Caki2 (cell line): ENCODE data around the gene HBP1. TPM values are rescaled to one million over a fixed set of nuclear protein-coding genes. Genes with fewer than 3 reads are reported as not detected.
"Not testable (repeated sequence)": the region's sequence is repeated elsewhere in the genome, so short reads cannot be mapped to it uniquely, and the experiment has no call there.

ENCODE experiments used
- DNase-seq: peaks from one replicate; pipeline ENCODE4 v3.0.0-alpha.2; 2015; ENCODE audit warnings: low read depth
- in situ Hi-C: cut with HindIII; loops from 2 replicates; pipeline ENCODE4 v1.10.0; 2016; ENCODE audit warnings: low sequenced_read_pairs, low pct_unique_long_range_greater_than_20kb, mixed read lengths
- total RNA-seq: library from RNA; depleted of rRNA; stranded (reverse); fragments of >200 nt; shearing (Covaris generic); gene quantifications from 2 replicates; pipeline ENCODE4 v1.2.3, GENCODE V29; 2014; ENCODE audit warnings: low replicate concordance; rRNA removed

The HBP1 gene
- total RNA-seq, 1 experiment from 2014 or later = 44.4 TPM

DNA sequence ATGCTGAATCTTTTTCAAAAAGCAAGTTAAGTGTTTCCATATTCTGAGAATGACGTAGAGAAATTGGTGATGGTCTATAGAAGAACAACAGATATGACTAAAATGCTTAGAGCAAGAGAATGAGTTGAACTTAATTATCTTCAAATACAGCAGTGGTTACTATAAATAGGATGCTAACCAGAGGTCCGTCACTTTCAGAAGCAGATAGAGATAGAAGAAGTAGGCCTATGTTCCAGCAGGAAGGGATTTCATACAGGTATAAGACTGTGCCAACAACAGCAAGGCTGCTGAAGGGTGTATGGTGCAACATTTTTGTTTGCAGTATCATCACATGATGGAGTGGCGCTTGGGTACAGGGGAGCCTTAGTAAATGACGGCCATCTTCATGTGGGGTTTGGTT, 68.6 kb downstream of the HBP1 start:
- DNase-seq = no peak
- in situ Hi-C loops = no loop called here

DNA sequence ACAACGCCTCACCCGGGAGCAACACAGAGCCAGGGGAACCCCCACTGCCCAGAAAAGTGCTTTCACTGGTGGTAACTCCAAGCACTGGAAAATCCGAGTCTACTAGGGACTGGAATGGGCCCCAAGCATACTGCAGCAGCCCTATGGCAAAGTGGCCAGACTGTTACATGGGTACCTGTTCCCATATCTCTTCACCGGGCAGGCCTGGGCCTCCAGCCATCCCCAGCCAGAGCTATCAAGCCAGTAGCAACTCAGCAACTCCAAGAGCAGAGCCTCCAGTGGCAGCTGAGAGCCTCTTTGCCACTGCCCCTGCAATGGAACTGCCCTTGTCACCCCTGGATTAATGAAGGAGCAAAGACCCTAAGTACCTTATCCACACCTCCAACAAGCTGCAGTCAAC, 73.5 kb downstream of the HBP1 start:
- DNase-seq = no peak
- in situ Hi-C loops = no loop called here

- DNase-seq = no peak
- in situ Hi-C loops = no loop called here
Observed at GRCh38 chr7:107244613-107245012, 75.8 kb downstream of the HBP1 start.

DNA sequence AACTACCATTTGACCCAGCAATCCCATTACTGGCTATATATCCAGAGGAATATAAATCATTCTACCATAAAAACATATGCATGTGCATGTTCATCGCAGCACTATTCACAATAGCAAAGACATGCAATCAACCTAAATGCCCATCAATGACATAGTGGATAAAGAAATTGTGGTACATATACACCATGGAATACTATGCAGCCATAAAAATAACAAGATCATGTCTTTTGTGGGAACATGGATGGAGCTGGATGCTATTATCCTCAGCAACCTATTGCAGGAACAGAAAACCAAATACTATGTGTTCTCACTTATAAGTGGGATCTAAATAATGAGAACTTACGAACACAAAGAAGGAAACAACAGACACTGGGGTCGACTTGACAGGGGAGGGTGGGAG, 78.0 kb downstream of the HBP1 start:
- DNase-seq, in situ Hi-C loops: not testable (repeated sequence)

GRCh38 chr7:107248551-107249316, 79.9 kb downstream of the HBP1 start:
- in situ Hi-C loops = no loop called here
- no peak for DNase-seq

GRCh38 chr7:107251963-107252362, 83.2 kb downstream of the HBP1 start:
- no peak for DNase-seq
- in situ Hi-C loops = no loop called here

Other genes starting within 250 kb of the HBP1 start
- 12.5 and 14.0 TPM in 2 replicates for gene PRKAR2B, start 124.3 kb upstream of the HBP1 start, total RNA-seq